ENCODE data around the gene HPSE2. TPM values are rescaled to one million over a fixed set of nuclear protein-coding genes. Genes with fewer than 3 reads are reported as not detected.

Gene HPSE2
- total and polyA plus RNA-seq, 2 of the 8 experiments (the other 6 are each of a cell fraction or from before 2014, with no cell fraction given) = 0.41 to 0.58 TPM

- ChIA-PET POLR2A (ENCODE audit: partially characterized antibody) (no interaction called here), CTCF (ENCODE audit: partially characterized antibody) (interaction anchor here (1.3 kb wide), 1 partner anchor 108 kb away, joined by 3 read pairs; no protein-coding TSS in a partner anchor)
- Histone ChIP-seq H3K4ac (replicated peaks; ENCODE audit: insufficient read length, low read depth, low read length) (no peak overlapping the region), H3K9me3 (ENCODE audit: insufficient read depth in 2 of 2, low read depth in 1 of 2, low read length in 1 of 2) (no peaks in the 10 kb centered on the region), H3K23ac (ENCODE audit: insufficient read length) (no peak overlapping the region), H3K23me2 (ENCODE audit: low read depth, low read length) (no peaks in the 10 kb centered on the region), H3K9ac (replicated peaks in 1 of 4; ENCODE audit: extremely low read depth in 1 of 4, low read depth in 3 of 4, low read length in 3 of 4) (no peak overlapping the region), H3K27ac (ENCODE audit: low read depth, low read length) (no peak overlapping the region), H3K36me3 (ENCODE audit: control insufficient read depth in 2 of 4, insufficient read depth in 4 of 4, low read length in 3 of 4) (no peaks in the 10 kb centered on the region), H2AFZ (ENCODE audit: low read length) (0 out of 2 replicates have a peak overlapping the region, but pooled peaks have one; percentile 18), H4K8ac (ENCODE audit: extremely low read depth, insufficient read depth, low read length) (no peak overlapping the region), H2BK12ac (ENCODE audit: low read depth, low read length) (no peak overlapping the region), H3K79me2 (ENCODE audit: control insufficient read depth in 1 of 2, insufficient read depth in 2 of 2, low read length in 2 of 2) (no peaks in the 10 kb centered on the region), H2AK5ac (ENCODE audit: low read depth, low read length) (no peak overlapping the region), H2BK120ac (replicated peaks; ENCODE audit: low read depth, low read length) (no peak overlapping the region), H3K27me3 (replicated peaks in 1 of 4; ENCODE audit: control insufficient read depth in 3 of 4, extremely low read depth in 1 of 4, insufficient read depth in 3 of 4, low read length in 3 of 4) (no peaks in the 10 kb centered on the region), H3K18ac (ENCODE audit: extremely low read depth, low read length) (no peak overlapping the region), H2BK20ac (ENCODE audit: low read length) (no peak overlapping the region), H2BK15ac (ENCODE audit: low read length) (no peak overlapping the region), H4K5ac (ENCODE audit: insufficient read length, low read depth, low read length) (no peak overlapping the region), H3K4me3 (ENCODE audit: extremely low read depth in 1 of 4, insufficient read depth in 2 of 4, low read depth in 3 of 4, low read length in 4 of 4) (no peak overlapping the region), H4K20me1 (replicated peaks in 1 of 2; ENCODE audit: control insufficient read depth in 1 of 2, insufficient read depth in 2 of 2, low read length in 2 of 2) (no peaks in the 10 kb centered on the region), H3K14ac (ENCODE audit: insufficient read length) (no peak overlapping the region), H3K56ac (replicated peaks; ENCODE audit: insufficient read length, low read depth, low read length) (no peak overlapping the region), H3K4me2 (ENCODE audit: insufficient read depth in 1 of 2, low read depth in 2 of 2, low read length in 2 of 2) (no peak overlapping the region), H3K79me1 (ENCODE audit: low read depth, low read length) (no peaks in the 10 kb centered on the region), H4K91ac (replicated peaks; ENCODE audit: insufficient read length, low read length) (no peak overlapping the region), H3K4me1 (replicated peaks in 1 of 4; ENCODE audit: control insufficient read depth in 3 of 4, insufficient read depth in 4 of 4, low read length in 3 of 4) (no peaks in the 10 kb centered on the region), H2BK5ac (ENCODE audit: low read depth, low read length) (no peak overlapping the region)
- 95% methylated on average over 2 of the region's 2 CpGs; no CpG with 5 or more reads in 1 of the 2 experiments for WGBS, 2 experiments (ENCODE audit: extremely low coverage in 1 of 2, insufficient coverage in 1 of 2, insufficient read length in 1 of 2, insufficient replicate concordance in 2 of 2, low coverage in 1 of 2, low lambda C conversion rate in 2 of 2, missing lambda C conversion rate in 1 of 2)
- DNase-seq (ENCODE audit: low read depth in 1 of 2, low spot score in 2 of 2) (no peak), FAIRE-seq (no peak)
- no peak for TF ChIP-seq SP4 (IDR thresholded peaks at IDR 0.05; ENCODE audit: low read length)
Observed at GRCh38 chr10:98587156-98587837, 648.4 kb downstream of the HPSE2 start.

Data from H1 (cell line).